ENCODE results near the gene MS4A12. TPM values are rescaled to one million over a fixed set of nuclear protein-coding genes. Genes with fewer than 3 reads are reported as not detected.

The MS4A12 gene
- polyA plus RNA-seq, 1 donor (not counting 4 experiments of a cell fraction or from before 2014, with no cell fraction given), result not detected

- no peaks in the 10 kb centered on the region for H3K4me1 ChIP-seq (ENCODE audit: control insufficient read depth, extremely low read depth, insufficient read depth, low read length)
Observed at GRCh38 chr11:60498399-60498798, 5.8 kb downstream of the MS4A12 start.

GRCh38 chr11:60498853-60499252 lies 6.3 kb downstream of the MS4A12 start:
- no peaks in the 10 kb centered on the region for H3K9me1 ChIP-seq (ENCODE audit: control insufficient read depth, extremely low read depth, insufficient read depth, low read length)
- no peaks in the 10 kb centered on the region for H4K20me1 ChIP-seq (ENCODE audit: control insufficient read depth, extremely low read depth, insufficient read depth, low read length)
- no peak overlapping the region for H3K4me3 ChIP-seq (ENCODE audit: control insufficient read depth in 2 of 3, extremely low read depth in 1 of 3, insufficient read depth in 2 of 3, low read depth in 1 of 3, low read length in 3 of 3)
- no peak overlapping the region for H3K9ac ChIP-seq (ENCODE audit: control insufficient read depth, extremely low read depth, insufficient read depth, low read length)
- TF ChIP-seq EZH2 (IDR thresholded peaks at IDR 0.05; ENCODE audit: low read length), result no peak
- no peak for TF ChIP-seq CTCF (optimal IDR thresholded peaks at IDR 0.05 in 1 of 3, IDR thresholded peaks at IDR 0.05 in 1 of 3, conservative IDR thresholded peaks at IDR 0.05 in 1 of 3; ENCODE audit: extremely low read depth in 1 of 3, insufficient read depth in 2 of 3, low read length in 3 of 3)
- H3K9me3 ChIP-seq (ENCODE audit: control insufficient read depth, low read depth, low read length), result no peaks in the 10 kb centered on the region
- H3K4me1 ChIP-seq (ENCODE audit: control insufficient read depth, extremely low read depth, insufficient read depth, low read length), result no peaks in the 10 kb centered on the region
- FAIRE-seq, result no peak
- H3K79me2 ChIP-seq (ENCODE audit: control insufficient read depth, insufficient read depth, low read length), result no peaks in the 10 kb centered on the region
- no peaks in the 10 kb centered on the region for H3K36me3 ChIP-seq (ENCODE audit: control insufficient read depth in 2 of 2, extremely low read depth in 1 of 2, insufficient read depth in 2 of 2, low read length in 2 of 2)
- no peak overlapping the region for H3K4me2 ChIP-seq (ENCODE audit: control insufficient read depth, extremely low read depth, insufficient read depth, low read depth, low read length)
- dilution Hi-C loops (cut with MboI; ENCODE audit: extremely low pct_ligation_motif_present, low sequenced_read_pairs), result no loop called here
- no peaks in the 10 kb centered on the region for H3K27me3 ChIP-seq (ENCODE audit: control insufficient read depth, extremely low read depth, insufficient read depth, low read length)
- no peak for DNase-seq (ENCODE audit: low read depth, low spot score)
- no peak overlapping the region for H3K27ac ChIP-seq (ENCODE audit: control insufficient read depth, insufficient read depth, low read length)
- no peak overlapping the region for H2AFZ ChIP-seq (ENCODE audit: control insufficient read depth, low read length)

More at GRCh38 chr11:60498399-60498798, 5.8 kb downstream of the MS4A12 start:
- Histone ChIP-seq H3K9ac (ENCODE audit: control insufficient read depth, extremely low read depth, insufficient read depth, low read length) (no peak overlapping the region), H3K27me3 (ENCODE audit: control insufficient read depth, extremely low read depth, insufficient read depth, low read length) (no peaks in the 10 kb centered on the region), H2AFZ (ENCODE audit: control insufficient read depth, low read length) (no peak overlapping the region), H3K27ac (ENCODE audit: control insufficient read depth, insufficient read depth, low read length) (no peak overlapping the region), H3K36me3 (ENCODE audit: control insufficient read depth in 2 of 2, extremely low read depth in 1 of 2, insufficient read depth in 2 of 2, low read length in 2 of 2) (no peaks in the 10 kb centered on the region), H3K79me2 (ENCODE audit: control insufficient read depth, insufficient read depth, low read length) (no peaks in the 10 kb centered on the region), H3K9me3 (ENCODE audit: control insufficient read depth, low read depth, low read length) (no peaks in the 10 kb centered on the region), H3K9me1 (ENCODE audit: control insufficient read depth, extremely low read depth, insufficient read depth, low read length) (no peaks in the 10 kb centered on the region), H3K4me2 (ENCODE audit: control insufficient read depth, extremely low read depth, insufficient read depth, low read depth, low read length) (no peak overlapping the region), H4K20me1 (ENCODE audit: control insufficient read depth, extremely low read depth, insufficient read depth, low read length) (no peaks in the 10 kb centered on the region), H3K4me3 (ENCODE audit: control insufficient read depth in 2 of 3, extremely low read depth in 1 of 3, insufficient read depth in 2 of 3, low read depth in 1 of 3, low read length in 3 of 3) (no peak overlapping the region)
- TF ChIP-seq CTCF (optimal IDR thresholded peaks at IDR 0.05 in 1 of 3, IDR thresholded peaks at IDR 0.05 in 1 of 3, conservative IDR thresholded peaks at IDR 0.05 in 1 of 3; ENCODE audit: extremely low read depth in 1 of 3, insufficient read depth in 2 of 3, low read length in 3 of 3), result no peak
- no peak for TF ChIP-seq EZH2 (IDR thresholded peaks at IDR 0.05; ENCODE audit: low read length)
- no peak for DNase-seq (ENCODE audit: low read depth, low spot score)
- dilution Hi-C loops (cut with MboI; ENCODE audit: extremely low pct_ligation_motif_present, low sequenced_read_pairs), result no loop called here
- FAIRE-seq, result no peak

All from keratinocyte (primary cell).